Glomerular endothelial cell (primary cell): ENCODE data around the gene MXD3. TPM values are rescaled to one million over a fixed set of nuclear protein-coding genes. Genes with fewer than 3 reads are reported as not detected.

Experiments used
- DNase-seq: peaks from one replicate; pipeline ENCODE4 v3.0.0-alpha.2; 2011; ENCODE audit warnings: low read depth, low spot score; ENCODE audit errors: extremely low read depth
- total RNA-seq: library from RNA; depleted of rRNA; stranded (reverse); fragments of >200 nt; gene quantifications from 2 replicates; pipeline ENCODE4 v1.2.3, GENCODE V29; 2015

The MXD3 gene
- total RNA-seq, 1 donor from 2014 or later, result 12.3 TPM

DNA sequence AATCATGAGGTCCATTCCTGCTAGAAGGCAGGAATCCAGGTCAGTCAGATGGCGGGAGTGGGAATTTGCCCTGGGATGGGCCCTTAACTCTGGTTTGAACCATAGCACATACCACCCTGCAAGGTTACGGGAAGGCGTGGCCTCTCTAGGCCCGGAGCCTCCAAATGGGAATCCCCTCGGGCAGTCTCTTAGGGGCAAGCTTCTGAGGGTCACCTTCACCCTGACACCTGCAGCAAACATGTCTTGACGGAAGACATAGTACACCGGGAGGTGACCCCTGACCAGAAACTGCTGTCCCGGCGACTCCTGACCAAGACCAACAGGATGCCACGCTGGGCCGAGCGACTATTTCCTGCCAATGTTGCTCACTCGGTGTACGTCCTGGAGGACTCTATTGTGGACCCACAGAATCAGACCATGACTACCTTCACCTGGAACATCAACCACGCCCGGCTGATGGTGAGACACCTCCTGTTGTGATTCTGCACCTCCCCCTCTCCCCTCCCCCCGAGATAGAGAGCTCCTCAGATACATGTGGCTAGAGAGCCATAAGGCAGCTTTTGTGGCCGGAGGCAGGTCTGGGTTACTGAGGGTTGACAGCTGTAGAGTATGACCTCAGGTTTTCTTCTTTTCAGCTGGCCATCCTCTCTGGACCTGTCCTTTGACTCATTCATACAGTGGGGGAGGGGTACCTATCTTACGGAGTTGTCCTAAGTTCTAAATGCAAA is 7.1 kb downstream of the MXD3 start:
- no peak for DNase-seq

DNA sequence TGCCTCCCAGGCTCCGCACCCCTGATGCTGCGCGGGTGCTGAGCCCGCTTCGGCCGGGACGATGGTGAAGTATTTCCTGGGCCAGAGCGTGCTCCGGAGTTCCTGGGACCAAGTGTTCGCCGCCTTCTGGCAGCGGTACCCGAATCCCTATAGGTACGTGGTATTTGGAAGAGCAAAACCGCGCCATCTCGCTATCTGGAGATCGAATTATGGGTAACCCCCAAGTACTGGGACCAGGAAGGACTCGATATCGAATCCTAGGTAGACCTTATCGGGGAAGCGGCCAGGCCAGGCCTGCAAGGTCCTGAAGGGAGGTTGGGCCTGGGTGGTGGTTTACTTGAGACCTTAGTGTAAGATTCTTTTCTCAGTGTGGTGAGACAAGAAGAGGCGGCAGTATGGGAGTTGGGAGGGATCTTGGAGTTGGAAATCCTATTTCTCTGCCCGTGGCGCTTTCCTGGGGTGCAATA is 7.7 kb downstream of the MXD3 start:
- no peak for DNase-seq

DNA sequence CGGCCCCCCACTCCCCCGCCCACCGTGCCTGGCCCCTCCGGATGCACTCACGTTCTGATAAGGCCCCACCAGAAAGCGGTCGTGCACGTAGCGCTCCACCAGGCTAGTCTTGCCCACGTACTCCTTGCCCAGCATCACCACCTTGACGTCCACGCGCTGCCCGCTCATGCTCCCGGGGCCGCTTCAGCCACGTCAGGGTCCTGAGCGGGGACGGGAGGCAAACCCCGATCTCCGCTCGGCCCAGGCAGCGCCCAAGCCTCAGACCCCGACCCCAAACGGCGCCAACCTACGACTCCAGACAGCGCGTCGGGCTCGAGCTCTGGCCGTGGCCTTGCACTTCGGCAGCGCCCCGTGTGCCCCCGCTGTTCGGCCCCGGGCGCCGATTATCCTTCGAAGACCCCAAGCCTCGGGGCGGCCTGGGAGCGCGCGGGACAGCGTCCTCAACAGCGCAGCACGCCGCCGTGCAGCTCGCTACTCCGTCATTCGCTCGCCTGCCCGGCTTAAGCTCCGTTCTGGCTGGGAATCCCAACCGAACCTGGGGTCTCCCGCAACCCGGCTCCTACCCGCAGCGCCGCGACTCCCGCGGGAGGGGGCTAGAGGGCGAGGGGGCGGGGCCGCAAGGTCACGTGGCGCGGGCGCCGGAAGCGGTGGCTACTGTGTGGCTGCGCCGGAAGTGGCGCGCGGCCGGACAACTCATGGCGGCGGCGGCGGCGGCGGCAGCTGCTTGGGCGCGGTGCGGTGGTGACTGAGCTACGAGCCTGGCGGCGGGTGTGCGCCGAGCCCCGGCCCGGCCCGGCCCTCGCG is 8.4 kb downstream of the MXD3 start, which contains the start of the genes PRELID1 and RAB24:
Gene PRELID1 (plus strand): TSS at position 679 of the 804 bp plus-strand sequence. CDS start 187 bp downstream, outside the sequence.
Gene RAB24 (minus strand): TSS at position 599 of the 804 bp plus-strand sequence. CDS start 431 bp downstream, at position 168.
- no peak for DNase-seq

DNA sequence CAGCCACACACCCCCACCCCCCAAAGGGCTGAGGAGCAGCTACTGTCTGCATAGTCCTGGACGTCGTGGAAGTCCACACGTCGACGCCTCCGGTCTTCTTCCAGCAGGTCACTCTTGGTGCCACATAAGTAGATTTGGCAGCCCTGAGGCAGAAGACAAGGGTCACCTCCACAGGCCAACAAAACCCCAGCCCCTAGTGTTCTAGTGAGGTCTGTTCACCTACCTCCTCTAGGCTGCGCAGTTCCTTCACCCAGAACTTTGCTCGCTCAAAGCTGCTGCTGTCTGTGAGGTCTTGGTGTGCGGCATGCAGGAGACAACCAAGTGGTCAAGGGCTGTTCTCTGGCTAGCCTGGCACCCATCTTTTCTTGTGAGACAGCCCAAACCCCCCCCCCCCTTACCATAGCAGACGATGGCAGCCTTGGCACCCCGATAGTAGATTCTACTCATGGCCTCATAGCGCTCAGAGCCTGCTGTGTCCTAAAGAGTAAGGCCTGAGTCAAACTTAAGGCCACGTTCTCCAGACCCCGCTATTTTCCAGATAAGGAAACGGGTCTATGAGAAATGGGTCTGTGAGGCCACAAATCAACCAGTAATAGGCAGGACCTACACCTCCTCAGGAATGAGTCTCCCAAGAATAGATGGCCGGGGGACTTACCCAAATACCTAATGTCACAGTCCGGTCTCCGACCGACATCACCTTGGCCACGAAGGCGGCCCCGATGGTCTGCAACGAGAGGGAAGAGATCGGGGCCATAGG is 9.2 kb downstream of the MXD3 start:
- DNase-seq, result no peak

DNA sequence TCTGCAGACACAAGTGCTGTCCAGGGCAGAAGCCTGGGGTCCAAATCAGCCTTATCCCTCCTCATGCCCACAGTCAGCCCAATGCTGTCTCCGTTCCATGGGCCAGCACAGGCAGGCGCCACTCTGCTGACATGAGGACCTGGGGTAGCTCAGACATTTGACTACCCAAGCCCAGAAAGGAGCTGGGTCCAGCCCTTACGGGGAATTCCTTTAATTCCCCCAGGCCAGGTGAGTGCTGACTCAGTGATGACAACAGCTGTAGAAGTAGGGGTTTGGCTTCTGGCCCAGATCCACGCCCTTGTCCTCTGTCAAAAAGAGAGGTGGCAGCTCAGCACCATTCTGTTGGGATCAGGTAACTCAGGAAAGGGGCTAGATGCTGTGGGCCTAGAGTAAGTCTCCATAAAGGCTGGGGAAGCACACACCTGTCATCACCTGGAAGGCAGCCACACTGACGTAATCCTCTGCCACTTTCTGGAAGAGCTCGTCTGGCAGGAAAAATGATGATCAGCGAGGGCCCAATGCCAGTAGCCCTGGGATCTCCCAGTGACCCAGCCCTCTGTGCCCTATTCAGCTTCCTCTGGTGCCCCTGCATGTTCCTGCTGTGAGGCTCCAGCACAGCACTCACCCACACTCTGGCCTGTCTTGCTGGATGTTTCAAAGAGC is 10.1 kb downstream of the MXD3 start:
- DNase-seq, result no peak

DNA sequence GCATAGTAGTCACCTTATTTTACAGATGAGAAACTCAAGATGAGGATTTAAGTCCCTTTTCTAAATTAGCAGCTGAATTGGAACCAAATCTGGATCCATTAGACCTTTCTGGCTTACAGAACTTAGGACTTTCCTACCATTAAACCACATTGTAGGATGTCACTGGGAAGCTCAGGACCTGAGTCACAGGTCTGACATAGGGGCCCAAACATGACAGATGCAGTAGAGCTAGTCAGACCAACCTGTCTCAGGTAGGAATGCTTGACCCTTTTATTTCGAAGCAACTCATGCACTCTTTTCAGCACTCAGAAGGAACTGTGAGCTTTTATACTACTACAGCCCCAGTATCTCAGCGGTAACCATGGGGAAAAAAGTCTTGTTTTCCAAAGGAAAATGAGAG is 10.7 kb downstream of the MXD3 start:
- DNase-seq, result no peak

DNA sequence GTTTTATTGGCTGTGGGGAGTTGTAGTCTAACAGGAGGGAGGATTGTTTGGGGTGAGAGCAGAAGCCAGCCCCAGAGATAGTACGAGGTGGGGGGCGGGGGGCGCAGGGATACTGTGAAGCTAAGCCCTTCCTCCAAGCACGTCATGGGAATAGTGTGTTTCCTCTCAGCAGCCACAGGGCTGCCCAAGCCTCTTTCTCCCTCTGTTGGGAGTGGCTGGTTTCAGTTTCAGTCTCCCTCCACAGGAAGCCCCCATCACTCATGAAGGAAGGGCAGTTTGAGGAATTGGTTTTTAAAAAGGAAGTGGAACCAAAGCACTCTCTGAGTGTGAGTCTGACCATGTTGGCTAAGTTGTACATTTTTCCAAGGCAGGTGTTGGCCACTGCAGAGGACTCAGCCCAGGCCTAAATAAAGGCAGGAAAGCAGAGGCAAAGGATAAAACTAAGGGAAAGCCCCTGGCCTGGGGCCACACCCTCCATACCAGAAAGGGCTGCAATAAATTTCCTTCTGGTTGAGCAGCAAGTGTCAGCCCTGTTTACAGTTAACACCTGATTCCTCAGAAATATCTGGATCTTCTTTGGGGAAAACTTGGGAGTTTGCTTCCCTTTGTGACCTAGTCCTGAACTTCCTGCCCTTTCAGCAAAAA is 11.3 kb downstream of the MXD3 start:
- peak; percentile 62 for DNase-seq

GRCh38 chr5:177299697-177300096 is 12.0 kb downstream of the MXD3 start:
- no peak for DNase-seq

DNA sequence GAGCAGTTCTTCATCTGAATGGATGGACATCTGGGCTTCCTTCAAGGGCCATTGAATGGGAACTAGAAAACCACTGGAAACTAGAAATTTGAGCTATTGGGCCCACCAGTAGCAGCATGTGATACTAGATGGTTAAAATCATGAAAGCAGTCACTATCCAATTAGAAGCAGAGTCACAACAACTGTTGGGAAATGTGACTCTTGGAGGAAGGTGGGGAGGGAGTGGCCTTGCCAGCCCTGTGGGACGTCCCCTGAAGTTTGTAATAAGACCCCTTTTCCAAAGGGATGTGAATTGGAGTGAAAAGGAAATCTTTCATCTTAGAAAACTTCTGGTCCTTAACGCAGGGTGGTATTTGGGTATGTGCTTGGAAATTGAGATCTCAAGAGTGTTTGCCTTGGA is 13.8 kb downstream of the MXD3 start:
- no peak for DNase-seq

DNA sequence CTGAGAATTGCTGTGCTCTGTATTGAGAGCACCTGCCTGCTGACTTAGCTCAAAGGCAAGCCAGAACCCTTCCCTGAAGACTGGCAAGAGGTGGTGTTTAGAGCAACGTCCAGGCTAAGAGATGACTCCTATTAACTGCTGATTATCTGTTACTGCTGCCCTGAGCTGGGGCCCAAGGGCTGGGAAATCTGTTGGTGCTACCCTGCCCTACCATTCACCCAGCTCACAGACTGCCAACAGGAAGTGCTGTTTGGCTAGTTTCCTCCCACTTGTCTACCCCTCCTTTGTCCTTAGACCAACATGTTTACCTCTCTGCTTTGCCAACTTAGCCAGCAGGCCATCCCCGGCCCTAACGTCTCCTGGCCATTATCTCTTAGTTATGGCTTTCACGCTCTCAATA is 15.1 kb downstream of the MXD3 start:
- no peak for DNase-seq

GRCh38 chr5:177295924-177296323 is 15.8 kb downstream of the MXD3 start:
- DNase-seq, result no peak

- no peak for DNase-seq
Measured at GRCh38 chr5:177294632-177295031, 17.1 kb downstream of the MXD3 start.

GRCh38 chr5:177293819-177294581 is 17.7 kb downstream of the MXD3 start:
- DNase-seq, result no peak

DNA sequence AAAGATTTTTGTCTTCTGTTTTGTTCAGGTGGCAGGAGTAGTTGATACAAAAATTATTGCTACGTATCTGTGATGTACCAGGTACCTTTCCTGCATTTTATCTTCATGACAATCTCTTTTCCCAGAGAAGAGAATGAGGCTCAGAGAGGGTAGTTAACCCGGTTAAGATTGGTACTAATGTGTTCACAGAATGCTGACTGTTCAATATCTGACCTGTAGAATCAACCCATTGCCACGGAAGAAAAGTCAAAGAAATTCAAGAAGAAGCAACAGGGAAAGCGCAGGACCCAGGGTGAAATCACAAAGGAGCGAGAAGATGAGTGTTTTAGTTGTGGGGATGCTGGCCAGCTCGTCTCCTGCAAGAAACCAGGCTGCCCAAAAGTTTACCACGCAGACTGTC is 20.0 kb downstream of the MXD3 start:
- no peak for DNase-seq

GRCh38 chr5:177290816-177291596 is 20.7 kb downstream of the MXD3 start:
- DNase-seq, result no peak

DNA sequence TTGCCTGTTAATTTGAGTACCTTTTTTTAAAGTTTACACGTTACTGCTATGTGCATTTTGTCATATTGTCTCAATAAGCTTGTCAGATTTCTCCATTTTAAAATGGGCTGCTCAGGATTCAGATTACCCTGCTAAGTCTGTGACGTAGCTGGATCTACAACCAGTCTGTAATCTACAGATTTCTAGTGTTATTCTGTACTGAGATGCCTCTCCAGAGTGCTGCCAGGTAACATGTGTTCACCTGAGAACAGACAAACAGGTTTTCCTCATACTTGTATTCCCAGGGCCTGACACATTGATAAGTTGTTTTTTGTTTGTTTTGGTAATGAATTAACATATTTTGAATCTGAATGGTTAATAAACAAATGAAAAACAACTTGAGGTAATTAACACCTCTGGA is 23.5 kb downstream of the MXD3 start:
- DNase-seq, result no peak

DNA sequence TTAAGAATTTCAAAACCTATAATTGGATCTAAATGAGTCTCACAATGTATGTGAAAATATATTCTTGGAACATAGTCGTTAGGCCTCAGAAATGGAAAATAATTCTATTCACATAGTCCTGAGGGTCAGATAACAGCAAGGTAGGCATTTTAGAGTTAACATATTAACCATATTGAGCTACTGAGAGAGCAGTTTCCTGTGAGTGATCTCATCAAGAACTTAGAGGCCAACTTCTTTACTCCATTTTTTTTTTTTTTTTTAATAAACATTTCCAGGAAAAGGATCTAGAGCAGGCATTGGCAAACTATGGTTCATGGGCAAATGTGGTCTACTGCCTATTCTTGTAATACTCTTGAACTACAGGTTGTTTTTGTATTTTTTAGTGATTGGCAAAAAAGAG is 34.8 kb downstream of the MXD3 start:
- DNase-seq, result no peak

DNA sequence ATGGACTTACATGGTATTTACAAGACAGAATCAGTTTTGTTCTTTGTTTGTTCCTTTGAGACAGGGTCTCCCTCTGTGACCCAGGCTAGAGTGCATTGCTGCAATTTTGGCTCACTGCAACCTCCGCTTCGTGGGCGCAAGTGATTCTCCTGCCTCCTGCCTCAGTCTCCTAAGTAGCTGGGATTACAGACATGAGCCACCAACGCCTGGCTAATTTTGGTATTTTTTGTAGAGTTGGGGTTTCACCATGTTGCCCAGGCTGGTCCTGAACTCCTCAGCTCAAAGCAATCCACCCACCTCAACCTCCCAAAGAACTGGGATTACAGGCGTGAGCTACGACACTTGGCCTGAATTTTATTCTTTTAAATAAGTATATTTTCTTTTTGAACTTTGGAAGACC is 35.8 kb downstream of the MXD3 start:
- DNase-seq, result no peak

GRCh38 chr5:177271113-177271512 is 40.6 kb downstream of the MXD3 start:
- no peak for DNase-seq
